Natural killer cell treated with Interleukin-12 subunit alpha and Interleukin-12 subunit beta and Interleukin-15 and Interleukin-18, amount 100 ng/mL, for 72 hours (primary cell): Measurements from ENCODE around the gene PIGM. TPM values are rescaled to one million over a fixed set of nuclear protein-coding genes. Genes with fewer than 3 reads are reported as not detected.

Experiments used
- ATAC-seq, 2 donors: fragments of 150-1000 bp; cut with Tn5 transposase in 1 of 2; sonication (Bioruptor Pico), chemical (Tn5 transposase) in 1 of 2; 2 replicates each; pipeline ENCODE4 v1.10.0; 2021
- DNase-seq: peaks from one replicate; pipeline ENCODE4 v3.0.0; 2022; ENCODE audit warnings: low spot score
- H3K27ac Mint-ChIP-seq, 2 donors: 1 replicate in 1 of 2; 2 replicates in 1 of 2; pipeline ENCODE4 v1.8.0; 2022; ENCODE audit warnings: mixed read lengths in 2 of 2, mild to moderate bottlenecking in 1 of 2, moderate library complexity in 1 of 2
- H3K27me3 Mint-ChIP-seq, 2 donors: 1 replicate in 1 of 2; 2 replicates in 1 of 2; pipeline ENCODE4 v1.8.0; 2022; ENCODE audit warnings: mixed read lengths in 2 of 2
- H3K36me3 Mint-ChIP-seq: one replicate; pipeline ENCODE4 v1.8.0; 2022; ENCODE audit warnings: mixed read lengths
- H3K4me1 Mint-ChIP-seq, 2 donors: 1 replicate in 1 of 2; 2 replicates in 1 of 2; pipeline ENCODE4 v1.8.0; 2022; ENCODE audit warnings: low read depth in 2 of 2, mixed read lengths in 2 of 2, mild to moderate bottlenecking in 1 of 2
- H3K4me3 Mint-ChIP-seq: one replicate; pipeline ENCODE4 v1.8.0; 2022; ENCODE audit warnings: mixed read lengths
- H3K9me3 Mint-ChIP-seq: 2 replicates; pipeline ENCODE4 v1.8.0; 2022; ENCODE audit warnings: mixed read lengths
- total RNA-seq, 2 donors: library from RNA; stranded (reverse); gene quantifications; one replicate each; pipeline ENCODE4 v1.2.3, GENCODE V29; 2022

The PIGM gene
- total RNA-seq, 2 donors from 2014 or later = 4.9 to 5.6 TPM

- peaks cover 23 to 49% of the 10 kb centered on the region in 2 donors for H3K27me3 Mint-ChIP-seq
- no peak overlapping the region for H3K27ac Mint-ChIP-seq
- H3K4me1 Mint-ChIP-seq = peaks cover 12% of the 10 kb centered on the region in 2 donors
- no peaks in the 10 kb centered on the region for H3K36me3 Mint-ChIP-seq
- H3K9me3 Mint-ChIP-seq = no peaks in the 10 kb centered on the region
- no peak for ATAC-seq
- H3K4me3 Mint-ChIP-seq = no peak overlapping the region
- DNase-seq = no peak
Measured at GRCh38 chr1:160049101-160049500, 17.3 kb upstream of the PIGM start.

- Mint-ChIP-seq H3K9me3 (no peaks in the 10 kb centered on the region), H3K4me1 (peaks cover 12% of the 10 kb centered on the region in 2 donors), H3K27ac (no peak overlapping the region), H3K36me3 (no peaks in the 10 kb centered on the region), H3K27me3 (peaks cover 21 to 51% of the 10 kb centered on the region in 2 donors), H3K4me3 (no peak overlapping the region)
- ATAC-seq (no peak), DNase-seq (no peak)
Measured at GRCh38 chr1:160048335-160048734, 16.5 kb upstream of the PIGM start.

- Mint-ChIP-seq H3K36me3 (no peaks in the 10 kb centered on the region), H3K4me3 (peak overlapping the region; percentile 73), H3K4me1 (peaks cover 12% of the 10 kb centered on the region in 2 donors), H3K27me3 (peaks cover 20 to 53% of the 10 kb centered on the region in 2 donors), H3K9me3 (no peaks in the 10 kb centered on the region), H3K27ac (peak overlapping the region; percentile 4 to 83)
- ATAC-seq = no peak
- DNase-seq = no peak
Measured at GRCh38 chr1:160047111-160047991, 15.6 kb upstream of the PIGM start.

GRCh38 chr1:160046494-160047110 lies 14.8 kb upstream of the PIGM start:
- peak; percentile 64 to 84 for ATAC-seq
- DNase-seq = no peak
- H3K27ac Mint-ChIP-seq = peak overlapping the region; percentile 4 to 83
- H3K9me3 Mint-ChIP-seq = no peaks in the 10 kb centered on the region
- H3K36me3 Mint-ChIP-seq = no peaks in the 10 kb centered on the region
- H3K4me1 Mint-ChIP-seq = peaks cover 12% of the 10 kb centered on the region in 2 donors
- H3K27me3 Mint-ChIP-seq = peaks cover 16 to 46% of the 10 kb centered on the region in 2 donors
- peak overlapping the region; percentile 73 for H3K4me3 Mint-ChIP-seq

- H3K27ac Mint-ChIP-seq = no peak overlapping the region
- H3K27me3 Mint-ChIP-seq = peaks cover 12 to 37% of the 10 kb centered on the region in 2 donors
- DNase-seq = no peak
- no peak overlapping the region for H3K4me3 Mint-ChIP-seq
- H3K9me3 Mint-ChIP-seq = no peaks in the 10 kb centered on the region
- no peaks in the 10 kb centered on the region for H3K36me3 Mint-ChIP-seq
- ATAC-seq = no peak
- peaks cover 12% of the 10 kb centered on the region in 2 donors for H3K4me1 Mint-ChIP-seq
Measured at GRCh38 chr1:160045653-160046052, 13.9 kb upstream of the PIGM start.

- H3K4me3 Mint-ChIP-seq = no peak overlapping the region
- H3K9me3 Mint-ChIP-seq = no peaks in the 10 kb centered on the region
- H3K27ac Mint-ChIP-seq = no peak overlapping the region
- peaks cover 12% of the 10 kb centered on the region in 2 donors for H3K4me1 Mint-ChIP-seq
- no peak for ATAC-seq
- H3K27me3 Mint-ChIP-seq = peaks cover 3 to 29% of the 10 kb centered on the region in 2 donors
- H3K36me3 Mint-ChIP-seq = no peaks in the 10 kb centered on the region
- DNase-seq = no peak
Measured at GRCh38 chr1:160043543-160043942, 11.8 kb upstream of the PIGM start.

- H3K9me3 Mint-ChIP-seq = no peaks in the 10 kb centered on the region
- no peak overlapping the region for H3K27ac Mint-ChIP-seq
- H3K4me1 Mint-ChIP-seq = no peaks in the 10 kb centered on the region
- ATAC-seq = no peak
- DNase-seq = no peak
- H3K27me3 Mint-ChIP-seq = peaks cover 3 to 15% of the 10 kb centered on the region in 2 donors
- H3K36me3 Mint-ChIP-seq = no peaks in the 10 kb centered on the region
- no peak overlapping the region for H3K4me3 Mint-ChIP-seq
Measured at GRCh38 chr1:160040476-160040875, 8.7 kb upstream of the PIGM start.

- H3K4me1 Mint-ChIP-seq = peaks cover 24 to 27% of the 10 kb centered on the region in 2 donors
- H3K9me3 Mint-ChIP-seq = no peaks in the 10 kb centered on the region
- no peaks in the 10 kb centered on the region for H3K27me3 Mint-ChIP-seq
- DNase-seq (no peak), ATAC-seq (no peak)
- peak overlapping the region; percentile 98 for H3K4me3 Mint-ChIP-seq
- H3K36me3 Mint-ChIP-seq = no peaks in the 10 kb centered on the region
- H3K27ac Mint-ChIP-seq = peak overlapping the region; percentile 79 to 90
Measured at GRCh38 chr1:160032165-160032820, 503 bp upstream of the PIGM start.

GRCh38 chr1:160030657-160031364 lies 979 bp downstream of the PIGM start:
- peaks cover 24 to 27% of the 10 kb centered on the region in 2 donors for H3K4me1 Mint-ChIP-seq
- peak overlapping the region; percentile 98 for H3K4me3 Mint-ChIP-seq

GRCh38 chr1:160028426-160028825 lies 3.4 kb downstream of the PIGM start:
- Mint-ChIP-seq H3K27me3 (no peaks in the 10 kb centered on the region), H3K4me1 (peaks cover 24 to 27% of the 10 kb centered on the region in 2 donors), H3K36me3 (no peaks in the 10 kb centered on the region)

More at GRCh38 chr1:160030657-160031364, 979 bp downstream of the PIGM start:
- Mint-ChIP-seq H3K27me3 (no peaks in the 10 kb centered on the region), H3K9me3 (no peaks in the 10 kb centered on the region), H3K27ac (peak overlapping the region; percentile 79 to 90), H3K36me3 (no peaks in the 10 kb centered on the region)
- DNase-seq = no peak
- ATAC-seq = peak in 1 of 2 donors; percentile 45

GRCh38 chr1:160025314-160025713 lies 6.5 kb downstream of the PIGM start:
- no peaks in the 10 kb centered on the region for H3K27me3 Mint-ChIP-seq
- no peak for ATAC-seq
- DNase-seq = no peak
- no peaks in the 10 kb centered on the region for H3K36me3 Mint-ChIP-seq
- peaks cover 2 to 3% of the 10 kb centered on the region in 2 donors for H3K4me1 Mint-ChIP-seq
- H3K27ac Mint-ChIP-seq = no peak overlapping the region
- H3K9me3 Mint-ChIP-seq = no peaks in the 10 kb centered on the region
- H3K4me3 Mint-ChIP-seq = no peak overlapping the region

More at GRCh38 chr1:160028426-160028825, 3.4 kb downstream of the PIGM start:
- Mint-ChIP-seq H3K9me3 (no peaks in the 10 kb centered on the region), H3K27ac (no peak overlapping the region), H3K4me3 (no peak overlapping the region)
- ATAC-seq = no peak
- DNase-seq = no peak

GRCh38 chr1:160024195-160024905 lies 7.4 kb downstream of the PIGM start:
- no peaks in the 10 kb centered on the region for H3K9me3 Mint-ChIP-seq
- H3K27ac Mint-ChIP-seq = no peak overlapping the region
- H3K4me1 Mint-ChIP-seq = no peaks in the 10 kb centered on the region

More at GRCh38 chr1:160024195-160024905, 7.4 kb downstream of the PIGM start:
- no peak overlapping the region for H3K4me3 Mint-ChIP-seq
- DNase-seq (no peak), ATAC-seq (no peak)
- no peaks in the 10 kb centered on the region for H3K36me3 Mint-ChIP-seq
- no peaks in the 10 kb centered on the region for H3K27me3 Mint-ChIP-seq
